ENCODE data around the gene PCSK9. TPM values are rescaled to one million over a fixed set of nuclear protein-coding genes. Genes with fewer than 3 reads are reported as not detected.

PCSK9 gene
- total RNA-seq, 1 experiment from 2014 or later: 0.26 TPM

DNA sequence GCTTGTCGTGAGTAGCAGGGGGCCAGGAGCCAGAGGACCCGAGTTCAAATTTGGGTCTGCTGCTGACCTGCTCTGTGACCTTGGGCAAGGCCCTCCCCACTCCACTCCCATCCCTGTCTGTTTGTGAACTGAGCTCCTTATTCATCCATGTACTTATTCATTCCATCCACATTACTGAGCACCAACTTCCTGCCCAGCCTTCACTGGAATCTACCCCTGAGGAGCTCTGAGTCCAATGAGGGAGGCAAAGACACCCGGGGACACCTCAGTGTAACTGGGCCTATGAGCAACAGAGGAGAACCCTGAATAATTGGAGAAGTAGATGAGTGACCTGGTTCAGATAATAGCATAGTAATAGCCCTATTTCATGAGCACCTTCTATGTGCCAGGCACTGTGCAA lies 31.7 kb upstream of the PCSK9 start:
- H3K27me3 ChIP-seq (ENCODE audit: control insufficient read depth, insufficient read depth, low read length): no peaks in the 10 kb centered on the region
- DNase-seq (ENCODE audit: low read depth, low spot score) (no peak), ATAC-seq (peak; percentile 31)
- CTCF ChIA-PET: interaction anchor here (1.0 kb wide), 1 partner anchor 14 kb away, joined by 3 read pairs; no protein-coding TSS in a partner anchor
- TF ChIP-seq TCF7L2 (IDR thresholded peaks at IDR 0.05; ENCODE audit: low read depth, low read length) (no peak), POLR2AphosphoS5 (IDR thresholded peaks at IDR 0.05; ENCODE audit: low read depth, low read length) (no peak), SIN3A (IDR thresholded peaks at IDR 0.05; ENCODE audit: borderline replicate concordance, insufficient read depth, low read depth, low read length) (no peak)
- TF ChIP-seq, protein P1, sequence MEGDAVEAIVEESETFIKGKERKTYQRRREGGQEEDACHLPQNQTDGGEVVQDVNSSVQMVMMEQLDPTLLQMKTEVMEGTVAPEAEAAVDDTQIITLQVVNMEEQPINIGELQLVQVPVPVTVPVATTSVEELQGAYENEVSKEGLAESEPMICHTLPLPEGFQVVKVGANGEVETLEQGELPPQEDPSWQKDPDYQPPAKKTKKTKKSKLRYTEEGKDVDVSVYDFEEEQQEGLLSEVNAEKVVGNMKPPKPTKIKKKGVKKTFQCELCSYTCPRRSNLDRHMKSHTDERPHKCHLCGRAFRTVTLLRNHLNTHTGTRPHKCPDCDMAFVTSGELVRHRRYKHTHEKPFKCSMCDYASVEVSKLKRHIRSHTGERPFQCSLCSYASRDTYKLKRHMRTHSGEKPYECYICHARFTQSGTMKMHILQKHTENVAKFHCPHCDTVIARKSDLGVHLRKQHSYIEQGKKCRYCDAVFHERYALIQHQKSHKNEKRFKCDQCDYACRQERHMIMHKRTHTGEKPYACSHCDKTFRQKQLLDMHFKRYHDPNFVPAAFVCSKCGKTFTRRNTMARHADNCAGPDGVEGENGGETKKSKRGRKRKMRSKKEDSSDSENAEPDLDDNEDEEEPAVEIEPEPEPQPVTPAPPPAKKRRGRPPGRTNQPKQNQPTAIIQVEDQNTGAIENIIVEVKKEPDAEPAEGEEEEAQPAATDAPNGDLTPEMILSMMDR (IDR thresholded peaks at IDR 0.05): no peak
- TF ChIP-seq, protein P2, sequence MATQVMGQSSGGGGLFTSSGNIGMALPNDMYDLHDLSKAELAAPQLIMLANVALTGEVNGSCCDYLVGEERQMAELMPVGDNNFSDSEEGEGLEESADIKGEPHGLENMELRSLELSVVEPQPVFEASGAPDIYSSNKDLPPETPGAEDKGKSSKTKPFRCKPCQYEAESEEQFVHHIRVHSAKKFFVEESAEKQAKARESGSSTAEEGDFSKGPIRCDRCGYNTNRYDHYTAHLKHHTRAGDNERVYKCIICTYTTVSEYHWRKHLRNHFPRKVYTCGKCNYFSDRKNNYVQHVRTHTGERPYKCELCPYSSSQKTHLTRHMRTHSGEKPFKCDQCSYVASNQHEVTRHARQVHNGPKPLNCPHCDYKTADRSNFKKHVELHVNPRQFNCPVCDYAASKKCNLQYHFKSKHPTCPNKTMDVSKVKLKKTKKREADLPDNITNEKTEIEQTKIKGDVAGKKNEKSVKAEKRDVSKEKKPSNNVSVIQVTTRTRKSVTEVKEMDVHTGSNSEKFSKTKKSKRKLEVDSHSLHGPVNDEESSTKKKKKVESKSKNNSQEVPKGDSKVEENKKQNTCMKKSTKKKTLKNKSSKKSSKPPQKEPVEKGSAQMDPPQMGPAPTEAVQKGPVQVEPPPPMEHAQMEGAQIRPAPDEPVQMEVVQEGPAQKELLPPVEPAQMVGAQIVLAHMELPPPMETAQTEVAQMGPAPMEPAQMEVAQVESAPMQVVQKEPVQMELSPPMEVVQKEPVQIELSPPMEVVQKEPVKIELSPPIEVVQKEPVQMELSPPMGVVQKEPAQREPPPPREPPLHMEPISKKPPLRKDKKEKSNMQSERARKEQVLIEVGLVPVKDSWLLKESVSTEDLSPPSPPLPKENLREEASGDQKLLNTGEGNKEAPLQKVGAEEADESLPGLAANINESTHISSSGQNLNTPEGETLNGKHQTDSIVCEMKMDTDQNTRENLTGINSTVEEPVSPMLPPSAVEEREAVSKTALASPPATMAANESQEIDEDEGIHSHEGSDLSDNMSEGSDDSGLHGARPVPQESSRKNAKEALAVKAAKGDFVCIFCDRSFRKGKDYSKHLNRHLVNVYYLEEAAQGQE (IDR thresholded peaks at IDR 0.05; ENCODE audit: insufficient read depth in 1 of 2, low read depth in 2 of 2, low read length in 1 of 2): no peak
- no TSS peak for BruUV-seq (replicated peaks)
- no peak overlapping the region for H3K4me3 ChIP-seq (ENCODE audit: low read depth in 2 of 2, low read length in 2 of 2)
- POLR2A ChIA-PET: no interaction called here
- H3K4me1 ChIP-seq (ENCODE audit: control insufficient read depth, insufficient read depth, low read length): no peaks in the 10 kb centered on the region
- no peaks in the 10 kb centered on the region for H3K9me3 ChIP-seq (ENCODE audit: control insufficient read depth, insufficient read depth, low read depth, low read length)
- H3K27ac ChIP-seq (ENCODE audit: low read length): no peak overlapping the region
- no peaks in the 10 kb centered on the region for H3K36me3 ChIP-seq (ENCODE audit: control insufficient read depth, insufficient read depth, low read length)
- intact Hi-C loops (cut with micrococcal nuclease; ENCODE audit: unreplicated experiment) (no loop called here), in situ Hi-C loops (cut with HindIII; ENCODE audit: low pct_unique_long_range_greater_than_20kb, low sequenced_read_pairs) (no loop called here)

DNA sequence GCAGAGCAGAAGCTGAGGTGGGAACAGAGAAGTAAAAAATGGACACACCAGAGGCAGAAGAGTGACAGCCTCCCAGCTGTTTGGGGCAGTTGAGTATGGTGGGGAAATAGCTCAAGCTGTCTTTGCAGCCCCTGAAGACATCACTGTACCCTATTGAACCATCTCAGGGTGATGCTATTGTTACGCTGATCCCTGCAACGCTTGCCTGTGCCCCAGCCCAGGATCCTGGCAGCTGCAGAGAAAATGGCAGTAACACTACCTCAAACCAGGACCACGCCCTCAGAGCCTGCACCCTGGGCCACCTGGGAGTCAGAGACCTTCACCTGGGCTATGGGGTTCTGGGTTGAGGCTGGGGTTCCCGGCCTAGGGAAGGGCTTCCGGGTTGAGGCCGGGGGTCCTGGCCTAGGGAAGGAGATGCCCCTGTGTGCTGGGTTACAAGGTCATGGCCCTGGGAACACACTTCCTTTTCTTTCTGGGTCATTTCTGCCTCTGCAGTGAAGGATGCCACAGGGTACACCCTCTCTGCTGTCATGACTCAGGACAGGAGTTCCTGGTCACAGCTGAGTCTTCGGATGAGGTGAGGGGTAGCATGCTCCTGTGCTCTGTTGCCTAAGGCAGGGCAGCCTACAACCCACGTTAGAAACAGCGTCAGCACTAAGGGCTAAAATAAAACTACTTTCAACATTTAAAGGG lies 29.0 kb upstream of the PCSK9 start:
- Histone ChIP-seq H3K4me3 (ENCODE audit: low read depth in 2 of 2, low read length in 2 of 2) (no peak overlapping the region), H3K9me3 (ENCODE audit: control insufficient read depth, insufficient read depth, low read depth, low read length) (no peaks in the 10 kb centered on the region), H3K27me3 (ENCODE audit: control insufficient read depth, insufficient read depth, low read length) (no peaks in the 10 kb centered on the region), H3K36me3 (ENCODE audit: control insufficient read depth, insufficient read depth, low read length) (no peaks in the 10 kb centered on the region), H3K4me1 (ENCODE audit: control insufficient read depth, insufficient read depth, low read length) (no peaks in the 10 kb centered on the region), H3K27ac (ENCODE audit: low read length) (no peak overlapping the region)
- no peak for DNase-seq (ENCODE audit: low read depth, low spot score)
- intact Hi-C loops (cut with micrococcal nuclease; ENCODE audit: unreplicated experiment) (no loop called here), in situ Hi-C loops (cut with HindIII; ENCODE audit: low pct_unique_long_range_greater_than_20kb, low sequenced_read_pairs) (no loop called here)
- no TSS peak for BruUV-seq (replicated peaks)
- TF ChIP-seq, protein P2 (IDR thresholded peaks at IDR 0.05; ENCODE audit: insufficient read depth in 1 of 2, low read depth in 2 of 2, low read length in 1 of 2): no peak
- no peak for TF ChIP-seq TCF7L2 (IDR thresholded peaks at IDR 0.05; ENCODE audit: low read depth, low read length)
- TF ChIP-seq, protein P1 (IDR thresholded peaks at IDR 0.05): no peak
- no peak for TF ChIP-seq SIN3A (IDR thresholded peaks at IDR 0.05; ENCODE audit: borderline replicate concordance, insufficient read depth, low read depth, low read length)
- no peak for TF ChIP-seq POLR2AphosphoS5 (IDR thresholded peaks at IDR 0.05; ENCODE audit: low read depth, low read length)
- CTCF ChIA-PET: no interaction called here
- POLR2A ChIA-PET: no interaction called here
- no peak for ATAC-seq

Data from Panc1 (cell line).